ENCODE results near the gene TUBGCP4.

TUBGCP4 gene

DNA sequence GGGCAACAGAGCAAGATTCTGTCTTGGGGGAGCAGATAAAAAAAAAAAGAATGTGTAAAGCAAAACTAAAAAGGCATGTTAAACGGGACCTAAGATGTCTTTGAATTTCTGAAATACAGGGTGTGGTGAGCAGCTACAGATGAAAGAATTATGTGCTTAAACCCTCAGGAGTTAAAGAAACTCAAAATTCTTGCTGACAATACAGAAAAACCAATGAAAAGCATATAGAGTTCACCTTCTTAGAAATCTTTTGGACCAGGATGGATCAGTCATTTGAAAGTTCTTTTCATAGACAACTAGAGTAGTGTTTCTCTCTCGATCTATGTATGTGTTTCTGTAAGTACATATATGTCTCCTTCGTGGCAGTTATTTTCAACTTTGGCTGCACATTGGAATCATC lies 31.4 kb downstream of the TUBGCP4 start:
- in situ Hi-C loops (cut with MboI; ENCODE audit: low sequenced_read_pairs) = no loop called here

DNA sequence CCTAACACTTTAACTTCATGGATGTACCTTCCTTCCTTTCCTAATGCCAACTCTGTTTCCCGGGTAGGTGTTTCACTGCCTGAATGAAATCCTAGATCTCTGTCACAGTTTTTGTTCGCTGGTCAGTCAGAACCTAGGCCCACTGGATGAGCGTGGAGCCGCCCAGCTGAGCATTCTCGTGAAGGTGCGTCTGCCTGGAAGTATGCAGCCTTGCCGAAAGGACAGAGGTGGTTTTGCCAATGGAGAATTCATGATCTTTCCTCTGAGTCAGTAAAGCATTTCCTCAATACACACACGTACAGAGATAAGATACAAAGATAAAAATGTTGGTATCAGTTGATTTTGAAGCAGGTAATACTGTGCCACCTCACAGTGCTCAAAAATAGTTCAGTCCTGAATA lies 32.7 kb downstream of the TUBGCP4 start:
- in situ Hi-C loops (cut with MboI; ENCODE audit: low sequenced_read_pairs) = no loop called here

DNA sequence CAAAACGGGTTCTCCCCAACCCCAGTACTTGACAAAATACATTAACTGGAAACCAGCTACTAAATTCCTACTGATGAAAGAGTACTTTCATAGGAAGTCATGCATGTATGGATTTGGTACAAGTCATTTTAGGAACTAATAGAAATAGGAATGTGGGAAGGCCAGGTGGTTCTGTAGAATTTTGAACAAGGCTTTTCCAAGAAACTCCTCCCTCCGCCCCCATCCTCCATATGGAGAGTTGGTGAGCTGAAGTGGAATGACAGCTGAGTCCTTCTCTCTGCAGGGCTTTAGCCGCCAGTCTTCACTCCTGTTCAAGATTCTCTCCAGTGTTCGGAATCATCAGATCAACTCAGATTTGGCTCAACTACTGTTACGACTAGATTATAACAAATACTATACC lies 33.2 kb downstream of the TUBGCP4 start:
- in situ Hi-C loops (cut with MboI; ENCODE audit: low sequenced_read_pairs) = no loop called here

DNA sequence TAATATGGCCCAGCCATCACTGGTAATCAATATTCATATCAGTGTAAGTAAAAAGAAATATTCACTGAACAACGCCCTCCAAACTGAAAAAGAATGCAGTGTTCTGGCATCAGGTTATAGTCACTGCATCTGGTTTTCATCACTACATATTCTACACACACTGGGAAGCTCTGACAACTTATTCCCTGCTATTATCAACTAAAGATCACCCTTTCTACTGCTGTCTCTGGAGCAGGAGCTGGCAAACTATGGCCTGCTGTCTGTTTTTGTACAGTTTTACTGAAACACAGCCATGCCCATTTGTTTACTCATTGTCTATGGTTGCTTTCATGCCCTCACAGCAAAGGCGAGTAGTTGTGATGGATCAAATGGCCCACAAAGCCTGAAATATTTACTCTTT lies 35.3 kb downstream of the TUBGCP4 start:
- in situ Hi-C loops (cut with MboI; ENCODE audit: low sequenced_read_pairs) = no loop called here

DNA sequence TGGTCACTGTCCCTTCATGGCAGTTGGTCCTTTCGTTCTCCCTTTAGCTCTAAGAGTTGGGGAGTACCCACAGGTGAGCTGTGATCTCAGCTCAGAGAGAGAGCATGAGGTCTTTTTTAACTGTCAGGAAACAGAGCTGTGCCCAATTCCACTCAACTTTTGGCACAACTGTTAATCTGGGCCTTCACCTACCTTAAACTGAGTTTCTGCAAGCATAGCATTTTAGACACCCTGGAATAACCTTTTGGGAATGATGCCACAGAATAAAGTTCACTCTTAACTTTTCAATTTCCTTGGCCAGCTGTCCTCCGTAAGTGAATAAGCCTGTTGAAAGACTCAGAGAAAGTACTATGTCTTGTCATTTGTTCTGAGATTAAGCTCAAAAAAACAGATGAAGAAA lies 35.9 kb downstream of the TUBGCP4 start:
- in situ Hi-C loops (cut with MboI; ENCODE audit: low sequenced_read_pairs) = no loop called here

DNA sequence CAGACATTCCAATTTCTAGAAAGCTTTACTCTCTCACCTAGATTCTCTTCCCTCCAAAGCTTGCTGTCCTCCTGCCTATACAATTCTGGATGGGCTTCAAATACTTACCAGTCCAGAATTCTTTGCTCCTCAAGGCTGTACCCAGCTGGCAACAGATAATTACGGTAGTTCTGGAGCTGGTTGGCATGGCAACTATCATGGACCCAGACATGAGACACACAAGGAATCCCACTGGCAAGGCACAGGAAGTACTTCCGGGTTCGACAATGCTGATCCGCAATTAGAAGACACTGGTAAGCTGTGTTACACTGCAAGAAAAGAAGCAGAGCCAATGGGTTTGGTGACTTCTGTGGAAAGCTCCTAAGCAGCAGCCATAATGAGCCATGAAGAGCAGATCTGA lies 37.9 kb downstream of the TUBGCP4 start:
- in situ Hi-C loops (cut with MboI; ENCODE audit: low sequenced_read_pairs) = no loop called here

DNA sequence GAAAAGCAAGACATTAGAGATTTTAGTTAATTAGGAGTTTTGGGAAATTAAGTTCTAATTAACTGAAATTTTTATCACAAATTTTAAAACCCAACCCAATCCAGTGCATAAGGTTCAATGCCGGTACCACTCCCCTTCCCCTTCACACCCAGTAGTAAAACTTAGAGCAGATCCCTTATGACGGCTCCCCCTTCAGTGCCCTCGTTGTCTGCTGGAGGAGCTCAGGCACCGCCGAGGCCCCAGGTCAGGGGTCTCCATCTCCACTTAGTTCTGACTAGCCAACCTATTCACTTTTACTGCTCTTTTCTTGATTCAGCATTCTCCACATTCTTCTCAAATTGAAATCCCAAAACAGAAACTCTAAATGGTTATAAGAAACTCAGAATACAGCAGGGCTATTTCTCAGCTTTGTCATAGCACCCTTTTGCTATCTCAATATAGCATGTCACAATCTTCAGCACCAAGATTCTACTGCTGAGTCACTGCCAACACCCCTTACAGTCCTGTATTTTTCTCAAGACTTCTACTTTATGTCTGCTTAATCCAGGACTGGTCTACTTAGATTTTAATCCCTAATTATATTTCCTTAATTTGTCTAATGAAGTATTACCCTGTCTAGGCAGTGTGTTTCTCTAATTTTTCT lies 39.8 kb downstream of the TUBGCP4 start:
- in situ Hi-C loops (cut with MboI; ENCODE audit: low sequenced_read_pairs) = no loop called here

DNA sequence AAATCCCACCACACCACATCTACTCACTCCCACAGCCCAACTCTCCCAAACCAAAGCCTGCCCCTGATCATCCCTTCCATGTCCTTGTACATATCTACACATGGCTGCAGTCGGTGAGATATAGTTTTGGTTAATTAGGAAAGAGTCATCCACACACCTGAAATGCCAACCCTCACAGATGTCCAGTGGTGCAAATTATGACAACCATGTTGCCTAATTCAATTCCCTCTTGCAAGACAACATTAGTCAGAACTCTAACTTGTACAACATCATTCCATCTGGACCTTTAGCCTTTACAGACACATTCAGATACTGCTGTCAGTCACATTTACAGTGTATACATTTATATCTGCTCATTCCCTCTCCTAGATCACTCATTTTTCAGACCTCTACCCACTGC lies 41.2 kb downstream of the TUBGCP4 start:
- in situ Hi-C loops (cut with MboI; ENCODE audit: low sequenced_read_pairs) = no loop called here

DNA sequence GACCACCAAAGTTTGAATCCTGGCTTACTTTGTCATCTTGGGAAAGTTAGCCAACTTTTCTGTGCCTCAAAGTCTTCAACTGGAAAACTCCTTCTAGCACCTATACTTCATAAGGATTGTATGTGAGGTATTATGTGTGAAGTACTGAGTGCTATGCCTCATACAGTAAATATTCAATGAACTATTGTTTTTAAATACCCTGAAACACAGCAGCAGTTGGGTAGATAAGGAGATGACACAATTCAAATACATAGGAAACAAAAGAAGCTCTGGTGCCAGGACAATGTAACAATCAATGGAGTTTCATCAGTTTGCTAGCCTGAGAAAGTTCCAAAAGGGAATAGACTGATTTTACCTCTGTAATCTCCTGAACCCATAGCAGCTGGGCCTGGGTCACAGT lies 43.3 kb downstream of the TUBGCP4 start:
- in situ Hi-C loops (cut with MboI; ENCODE audit: low sequenced_read_pairs) = no loop called here

DNA sequence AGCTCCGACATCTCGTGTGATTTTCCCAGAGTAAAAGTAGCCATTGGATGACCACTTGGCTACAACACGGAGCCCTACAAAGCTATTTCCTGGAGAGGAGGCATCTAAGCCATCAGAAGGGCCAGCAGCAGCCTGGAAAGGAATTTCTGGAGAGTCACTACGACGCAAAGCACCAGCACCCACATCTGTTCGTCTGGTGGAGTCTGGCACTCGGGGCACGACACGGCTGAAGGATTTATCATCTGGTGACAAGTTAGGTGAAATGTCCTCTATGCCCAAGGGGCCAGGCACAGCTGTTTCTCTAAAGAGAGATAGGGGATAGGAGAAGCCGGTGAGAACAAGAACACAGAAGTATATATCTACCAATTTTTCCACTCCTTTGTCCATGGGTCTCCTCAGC lies 49.5 kb downstream of the TUBGCP4 start:
- in situ Hi-C loops (cut with MboI; ENCODE audit: low sequenced_read_pairs) = no loop called here

DNA sequence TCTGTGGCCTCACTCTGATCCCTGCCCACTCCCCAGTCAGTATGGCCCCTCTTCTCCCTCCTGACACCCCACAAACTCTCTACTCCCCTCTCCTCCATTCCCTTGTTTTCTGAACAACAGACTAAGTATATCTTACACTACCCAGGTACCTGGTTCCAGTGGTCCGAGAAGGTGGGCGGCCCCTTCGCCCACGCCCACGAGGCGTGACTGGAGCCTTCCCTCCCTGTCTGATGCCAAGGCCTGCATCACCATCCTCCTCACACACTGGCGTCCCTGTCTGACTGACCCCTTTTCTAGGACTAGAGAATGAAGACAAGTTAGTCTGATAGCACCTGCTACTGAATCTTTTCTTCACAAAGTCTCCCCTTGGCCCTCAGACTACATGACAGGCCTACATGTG lies 50.0 kb downstream of the TUBGCP4 start:
- in situ Hi-C loops (cut with MboI; ENCODE audit: low sequenced_read_pairs) = no loop called here

DNA sequence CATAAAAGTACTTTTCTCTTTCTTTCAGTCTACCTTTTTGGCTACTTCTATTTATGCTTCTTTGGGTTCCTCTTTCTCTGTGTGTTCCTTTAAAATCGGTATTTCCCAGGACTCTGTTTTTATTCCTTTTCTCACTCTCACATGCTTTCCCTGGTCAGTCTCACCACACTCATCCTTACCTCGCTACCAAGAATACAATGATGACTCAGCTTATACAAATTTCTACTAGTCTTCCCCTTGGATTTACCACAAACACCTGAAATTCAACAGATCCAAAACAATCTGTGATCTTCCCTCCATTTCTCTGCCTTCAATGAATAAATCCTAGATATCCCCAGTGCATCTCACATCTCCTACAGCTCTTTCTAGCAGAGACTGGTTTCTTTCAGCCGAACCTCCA lies 52.9 kb downstream of the TUBGCP4 start:
- in situ Hi-C loops (cut with MboI; ENCODE audit: low sequenced_read_pairs) = no loop called here

DNA sequence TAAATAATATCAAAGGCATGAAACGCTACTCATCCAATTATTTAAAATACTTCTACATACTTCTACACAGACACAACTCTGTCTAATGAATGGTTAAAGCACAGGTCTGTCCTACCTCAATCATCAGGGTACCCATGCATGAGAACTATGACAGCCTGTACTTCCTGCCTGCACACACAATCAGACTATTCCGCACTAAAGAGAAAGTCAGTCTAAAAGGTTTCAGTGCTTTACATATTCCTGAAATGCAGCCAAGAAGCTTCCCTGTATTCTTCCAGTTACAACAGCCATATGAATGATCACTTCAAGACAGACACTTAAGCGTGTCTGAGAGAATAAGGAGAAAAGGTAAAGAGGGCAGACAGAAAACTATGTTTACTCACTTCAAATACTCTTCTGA lies 58.8 kb downstream of the TUBGCP4 start:
- in situ Hi-C loops (cut with MboI; ENCODE audit: low sequenced_read_pairs) = no loop called here

DNA sequence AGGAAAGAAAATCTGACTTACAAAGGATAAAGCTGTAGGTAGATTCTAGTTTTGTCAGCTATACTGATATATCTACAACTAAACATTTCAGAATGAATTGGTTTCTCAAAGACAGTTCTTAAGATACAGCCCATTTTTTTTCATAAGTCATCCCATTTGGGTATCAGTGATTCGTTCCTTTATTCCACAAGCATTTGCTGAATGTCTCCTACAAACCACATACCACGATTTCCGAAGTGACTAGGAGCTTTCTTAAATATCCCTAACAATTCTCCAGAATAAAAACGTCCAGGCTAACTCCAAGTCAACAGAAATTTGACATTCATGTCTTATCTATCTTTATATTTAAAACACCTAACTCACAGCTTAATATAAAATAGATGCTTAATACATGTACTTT lies 62.3 kb downstream of the TUBGCP4 start:
- in situ Hi-C loops (cut with MboI; ENCODE audit: low sequenced_read_pairs) = no loop called here

DNA sequence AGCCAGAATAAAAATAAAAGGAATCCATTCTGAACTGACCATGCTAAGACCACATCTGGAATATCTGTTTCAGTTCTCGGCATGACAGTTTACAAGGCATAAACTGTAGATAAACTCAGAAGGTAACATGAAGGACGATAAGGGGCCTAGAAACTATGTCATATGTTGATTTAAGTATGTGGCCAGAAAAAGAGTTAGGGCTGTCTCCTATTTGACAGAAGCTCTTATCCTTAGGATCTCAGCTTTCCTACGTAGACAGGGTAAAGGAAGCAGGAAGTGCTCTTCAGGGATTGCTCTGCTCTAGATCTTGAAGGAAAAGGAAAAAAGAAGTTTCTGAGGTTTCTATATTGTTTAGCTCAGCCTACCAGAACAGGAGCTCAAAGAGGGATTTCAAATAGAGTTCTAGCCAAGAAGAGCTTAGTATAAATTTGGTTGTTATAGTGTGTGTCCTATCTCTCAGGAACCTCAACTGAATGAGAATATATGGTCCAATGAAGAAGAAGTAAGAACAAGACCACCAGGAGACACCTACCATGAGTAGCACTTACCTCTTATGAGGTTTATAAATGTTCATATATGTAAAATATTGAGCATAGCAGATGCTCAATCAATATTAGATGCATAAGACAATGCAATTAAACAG lies 62.9 kb downstream of the TUBGCP4 start:
- in situ Hi-C loops (cut with MboI; ENCODE audit: low sequenced_read_pairs) = no loop called here

DNA sequence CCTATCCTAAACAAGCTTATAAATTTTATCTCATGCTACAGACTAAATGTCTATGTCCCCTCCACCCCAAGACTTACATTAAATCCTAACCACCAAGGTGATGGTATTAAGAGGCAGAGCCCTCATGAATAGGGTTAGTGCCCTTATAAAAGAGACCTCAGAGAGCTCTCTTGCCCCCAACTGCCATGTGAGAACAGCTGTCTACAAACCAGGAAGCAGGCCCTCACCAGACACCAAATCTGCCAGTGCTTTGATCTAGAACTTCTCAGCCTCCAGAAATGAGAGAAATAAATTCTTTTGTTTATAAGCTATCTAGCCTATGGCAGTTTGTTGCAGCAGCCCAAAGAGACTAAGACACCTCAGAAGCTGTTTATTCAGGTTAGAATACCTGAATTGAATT lies 63.5 kb downstream of the TUBGCP4 start:
- in situ Hi-C loops (cut with MboI; ENCODE audit: low sequenced_read_pairs) = no loop called here

DNA sequence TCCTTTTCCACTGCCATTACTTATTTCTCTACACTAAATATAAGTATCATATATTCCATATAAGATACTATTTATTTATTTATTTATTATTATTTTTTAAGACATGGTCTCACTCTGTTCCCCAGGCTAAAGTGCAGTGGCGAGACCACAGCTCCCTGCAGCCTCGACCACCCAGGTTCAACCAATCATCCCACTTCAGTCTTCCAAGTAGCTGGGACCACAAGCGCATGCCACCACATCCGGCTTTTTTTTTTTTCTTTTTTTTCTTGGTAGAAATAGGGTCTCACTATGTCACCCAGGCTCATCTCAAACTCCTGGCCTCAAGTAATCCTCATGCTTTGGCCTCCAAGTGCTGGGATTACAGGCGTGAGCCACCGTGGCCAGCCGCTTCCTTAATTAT lies 65.5 kb downstream of the TUBGCP4 start:
- in situ Hi-C loops (cut with MboI; ENCODE audit: low sequenced_read_pairs) = no loop called here

DNA sequence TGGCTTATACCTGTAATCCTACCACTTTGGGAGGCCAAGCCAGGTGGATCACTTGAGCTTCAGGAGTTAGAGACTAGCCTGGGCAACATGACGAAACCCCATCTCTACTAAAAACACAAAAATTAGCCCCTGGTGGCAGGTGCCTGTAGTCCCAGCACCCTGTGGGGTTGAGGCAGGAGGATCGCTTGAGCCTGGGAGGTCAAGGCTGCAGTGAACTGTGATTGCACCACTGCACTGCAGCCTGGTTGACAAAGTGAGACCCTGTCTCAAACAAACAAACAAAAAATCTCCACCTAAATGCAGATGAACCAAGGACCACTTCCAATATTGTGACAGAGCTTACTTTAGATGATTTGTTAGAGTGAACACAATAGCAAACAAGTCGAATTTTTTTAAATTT lies 68.4 kb downstream of the TUBGCP4 start:
- in situ Hi-C loops (cut with MboI; ENCODE audit: low sequenced_read_pairs) = no loop called here

DNA sequence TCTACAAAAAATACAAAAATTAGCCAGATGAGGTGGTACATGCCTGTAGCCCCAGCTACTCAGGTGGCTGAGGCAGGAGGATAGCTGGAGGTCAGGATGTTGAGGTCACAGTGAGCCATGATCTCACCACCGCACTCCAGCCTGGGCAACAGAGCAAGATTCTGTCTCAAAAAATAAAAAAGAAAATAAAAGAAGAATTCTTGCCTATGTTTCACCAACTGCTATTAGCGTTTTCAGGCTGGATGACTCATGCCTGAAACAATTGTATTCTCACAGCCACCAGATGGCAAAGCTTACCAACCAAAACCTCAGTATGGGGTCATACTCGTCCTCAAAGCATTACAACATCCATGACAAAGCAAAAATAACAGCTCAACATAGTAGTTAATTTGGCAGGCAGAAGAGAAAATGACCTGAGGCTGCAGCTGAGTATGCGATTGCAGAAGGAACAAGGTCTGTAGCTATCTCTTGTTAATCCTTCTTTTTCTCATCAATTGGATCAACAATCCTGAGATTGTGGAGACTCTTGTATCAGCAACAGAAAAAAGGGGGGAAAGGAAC lies 69.9 kb downstream of the TUBGCP4 start:
- in situ Hi-C loops (cut with MboI; ENCODE audit: low sequenced_read_pairs) = no loop called here

DNA sequence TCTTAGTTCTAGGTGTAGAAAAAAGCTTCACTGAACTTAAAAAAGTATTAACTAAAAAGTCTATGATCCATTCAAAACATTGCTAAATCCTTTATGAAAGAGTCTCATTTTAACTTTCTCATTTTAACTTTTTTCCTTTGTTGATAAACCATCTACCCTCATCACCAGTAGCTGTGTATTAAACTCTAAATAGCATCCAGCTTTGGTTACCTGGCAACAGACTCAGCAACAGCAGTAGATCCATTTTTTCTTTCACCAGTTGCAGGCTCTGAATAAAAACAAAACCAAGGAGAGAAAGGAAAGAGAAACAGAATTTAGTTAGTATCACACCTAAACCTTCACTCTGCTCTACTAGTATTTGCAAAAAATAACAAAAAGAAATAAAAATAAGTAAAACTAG lies 70.4 kb downstream of the TUBGCP4 start:
- in situ Hi-C loops (cut with MboI; ENCODE audit: low sequenced_read_pairs) = no loop called here

DNA sequence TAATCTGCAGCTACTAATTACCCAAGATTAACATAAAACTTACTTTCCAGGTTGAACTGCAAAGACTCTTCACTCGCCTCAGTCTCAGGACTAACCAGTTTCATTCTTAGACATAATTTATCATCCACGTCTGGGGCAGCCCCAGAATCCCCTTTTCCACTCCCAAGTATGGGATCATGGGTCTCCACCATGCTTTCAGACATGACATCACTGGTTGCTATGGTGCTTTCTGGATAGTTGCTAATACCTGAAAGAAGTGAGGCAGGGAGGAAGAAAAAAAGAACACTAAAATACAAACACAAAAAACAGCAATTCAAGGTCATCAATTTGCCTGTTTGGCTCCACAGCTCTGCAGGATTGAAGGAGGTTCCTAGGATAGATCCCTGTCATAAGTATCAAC lies 75.4 kb downstream of the TUBGCP4 start:
- in situ Hi-C loops (cut with MboI; ENCODE audit: low sequenced_read_pairs) = no loop called here

DNA sequence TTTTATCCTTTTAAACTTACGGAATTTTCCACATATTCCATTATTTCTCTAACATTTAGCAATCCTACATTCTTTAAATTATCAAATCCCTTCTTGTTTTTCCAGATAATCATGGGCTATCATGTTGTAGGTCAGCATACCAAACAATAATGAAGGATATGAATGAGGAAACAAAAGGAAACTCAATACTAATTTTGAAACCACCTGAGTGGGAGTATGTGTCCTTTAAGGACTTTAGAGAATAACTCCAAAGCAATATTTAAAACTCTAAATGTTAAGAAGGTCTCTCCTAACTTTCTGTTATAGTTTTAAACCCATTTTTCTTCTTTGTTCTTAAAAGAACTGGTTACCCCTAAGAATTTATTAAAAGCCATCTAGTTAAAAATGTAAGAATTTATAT lies 79.1 kb downstream of the TUBGCP4 start:
- in situ Hi-C loops (cut with MboI; ENCODE audit: low sequenced_read_pairs) = no loop called here

All from hTERT RPE-1 (cell line).